ENCODE data around the gene COL5A3.

DNA sequence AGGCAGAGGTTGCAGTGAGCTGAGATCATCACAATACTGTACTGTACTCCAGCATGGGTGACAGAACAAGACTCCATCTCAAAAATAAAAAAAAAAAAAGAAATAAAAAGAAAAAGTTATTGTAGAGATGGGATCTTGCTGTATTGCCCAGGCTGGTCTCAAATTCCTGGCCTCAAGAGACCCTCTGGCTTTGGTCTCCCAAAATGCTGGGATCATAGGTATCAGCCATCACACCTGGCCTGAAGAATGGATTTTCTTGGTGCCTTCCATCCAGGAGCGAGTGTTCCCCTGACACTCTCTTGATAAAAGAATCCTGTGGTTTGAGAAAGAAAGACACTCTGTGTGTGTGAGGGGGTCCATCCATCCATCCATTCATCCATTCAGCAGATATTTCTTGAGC lies 78.7 kb downstream of the COL5A3 start:
- TF ChIP-seq POLR2AphosphoS5 (IDR thresholded peaks at IDR 0.05; ENCODE audit: low read depth, low read length) (no peak), POLR2A (IDR thresholded peaks at IDR 0.05; ENCODE audit: low read depth, low read length) (no peak), TAF1 (IDR thresholded peaks at IDR 0.05; ENCODE audit: borderline replicate concordance, low read depth, low read length) (no peak)

Data from GM12892 (cell line).